Stimulated activated CD4-positive, alpha-beta T cell treated with anti-CD3 and anti-CD28 coated beads, Interleukin-12 subunit alpha, Interleukin-12 subunit beta, amount 100 ng/mL, for 4 hours (primary cell): Measurements from ENCODE around the gene ZDHHC19.
"Not testable (repeated sequence)": the region's sequence is repeated elsewhere in the genome, so short reads cannot be mapped to it uniquely, and the experiment has no call there.

Experiments
- DNase-seq: peaks from one replicate; pipeline ENCODE4 v3.0.0-alpha.2; 2020

The ZDHHC19 gene

DNA sequence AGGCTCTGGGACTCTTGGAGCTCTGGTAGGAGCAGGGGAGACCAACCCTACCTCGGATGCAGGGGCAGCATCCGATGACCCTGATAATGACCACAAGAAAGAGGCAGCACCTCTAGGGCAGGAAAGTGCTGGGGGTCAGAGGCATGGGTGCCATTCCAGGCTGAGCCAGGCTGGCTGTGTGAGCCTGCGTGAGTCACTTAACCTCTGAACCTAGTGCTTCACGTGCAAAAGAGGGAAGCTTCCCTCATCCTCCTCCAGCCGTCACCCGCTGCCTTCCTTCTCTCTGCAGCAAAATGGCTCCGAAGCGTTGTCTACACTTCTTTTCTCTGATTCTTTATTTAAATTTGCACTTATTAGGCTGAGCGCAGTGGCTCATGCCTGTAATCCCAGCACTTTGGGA, 35.5 kb downstream of the ZDHHC19 start:
- DNase-seq = no peak

DNA sequence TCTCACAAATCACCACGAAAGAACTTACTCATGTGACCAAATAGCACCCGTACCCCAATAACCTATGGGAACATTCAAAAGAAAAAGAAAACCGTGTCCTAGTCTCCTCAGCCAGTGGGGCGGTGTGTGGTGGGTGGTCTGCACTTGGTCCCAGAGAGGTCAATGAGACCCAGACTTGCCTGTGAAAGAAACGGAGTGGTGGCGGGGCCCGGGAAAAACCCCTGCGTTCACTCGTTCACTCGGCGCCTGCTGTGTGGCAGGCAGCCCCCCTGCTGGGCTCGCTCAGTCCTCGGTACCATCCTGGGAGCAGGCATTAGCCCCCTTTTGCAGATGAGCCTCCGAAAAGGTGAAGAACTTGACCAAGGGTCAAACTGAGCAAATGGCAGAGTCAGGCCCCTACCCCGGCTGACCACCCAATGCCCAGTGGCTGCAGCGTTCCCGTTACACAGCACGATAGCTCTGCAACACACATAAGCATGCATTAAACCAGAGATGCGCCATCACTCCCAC, 36.0 kb downstream of the ZDHHC19 start:
- no peak for DNase-seq

DNA sequence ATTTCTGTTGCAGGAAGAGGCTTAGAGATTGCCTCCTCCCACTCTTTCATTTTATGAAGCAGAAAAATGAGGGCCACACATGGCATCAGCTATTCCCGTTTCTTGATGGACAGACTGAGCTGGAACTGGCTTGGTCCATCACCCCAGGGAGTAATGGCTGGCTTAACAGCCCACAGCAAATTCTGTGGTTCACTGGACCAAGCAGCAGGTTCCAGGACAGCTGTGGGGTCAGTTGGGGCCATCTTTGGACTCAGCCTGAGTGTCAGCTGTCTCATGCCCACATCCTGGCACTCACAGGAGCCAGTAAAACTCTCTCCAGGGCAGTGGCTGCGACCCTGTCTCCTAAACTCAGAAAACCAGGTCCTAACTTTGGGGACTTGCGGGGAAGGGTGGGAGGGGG, 36.5 kb downstream of the ZDHHC19 start:
- DNase-seq = no peak

DNA sequence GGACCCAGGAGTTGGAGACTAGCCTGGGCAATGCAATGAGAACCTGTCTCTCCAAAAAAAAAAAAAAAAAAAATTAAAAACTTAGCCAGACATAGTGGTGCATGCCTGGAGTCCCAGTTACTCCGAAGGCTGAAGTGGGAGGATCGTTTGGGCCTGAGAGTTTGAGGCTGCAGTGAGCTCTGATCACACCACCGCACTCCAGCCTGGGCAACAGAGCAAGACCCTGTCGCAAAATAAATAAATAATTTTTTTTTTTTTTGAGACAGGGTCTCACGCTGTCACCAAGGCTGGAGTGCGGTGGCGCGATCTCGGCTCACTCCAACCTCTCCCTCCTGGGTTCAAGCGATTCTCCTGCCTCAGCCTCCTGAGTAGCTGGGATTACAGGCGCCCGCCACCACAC, 40.9 kb downstream of the ZDHHC19 start:
- not testable (repeated sequence) for DNase-seq

DNA sequence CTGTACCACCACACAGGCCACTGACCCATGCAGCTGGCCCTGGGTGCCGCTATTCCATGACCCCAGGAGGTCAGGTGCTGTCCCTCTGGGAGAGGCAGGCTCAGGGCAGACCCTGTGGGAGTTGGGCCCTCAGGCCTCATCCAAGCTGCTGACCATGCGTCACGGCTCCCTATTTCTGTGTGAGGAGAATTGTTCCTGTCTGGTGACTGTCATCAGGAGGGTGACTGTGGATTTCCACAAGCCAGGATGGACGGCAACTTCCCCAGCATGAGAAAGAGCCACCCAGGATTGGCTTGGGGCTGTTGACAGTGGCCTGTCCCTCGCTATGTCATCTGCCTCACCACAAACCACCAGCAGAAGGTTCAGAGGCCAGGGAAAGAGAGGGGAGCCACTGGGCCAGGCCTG, 41.4 kb downstream of the ZDHHC19 start:
- no peak for DNase-seq

DNA sequence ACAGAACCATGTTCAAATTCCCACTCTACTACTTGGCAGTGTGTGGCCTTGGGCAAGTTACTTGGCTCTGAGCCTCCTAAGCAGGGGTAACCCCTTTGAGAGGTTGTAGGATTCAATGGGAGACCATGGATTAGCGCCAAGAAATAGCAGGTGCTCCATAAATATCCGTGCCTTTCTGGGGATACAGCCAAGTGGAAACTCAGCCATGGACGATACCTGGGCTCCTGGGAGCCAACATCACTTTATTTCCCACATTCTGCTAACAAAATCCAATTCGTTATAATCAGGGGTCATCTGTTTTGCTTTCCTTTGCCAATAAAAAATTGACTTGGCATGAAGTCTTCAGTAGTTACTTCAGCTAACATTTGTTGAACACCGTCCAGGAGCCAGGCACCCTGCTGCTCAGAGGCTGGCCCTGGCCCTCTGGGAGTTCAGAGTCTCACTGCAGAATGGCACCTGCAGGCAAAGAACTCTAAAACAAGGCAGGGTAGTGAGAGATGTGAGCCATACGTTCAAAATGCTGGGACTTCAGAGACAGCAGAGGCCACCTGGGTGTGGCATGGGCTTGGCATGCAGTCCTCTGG, 42.3 kb downstream of the ZDHHC19 start:
- DNase-seq = no peak

DNA sequence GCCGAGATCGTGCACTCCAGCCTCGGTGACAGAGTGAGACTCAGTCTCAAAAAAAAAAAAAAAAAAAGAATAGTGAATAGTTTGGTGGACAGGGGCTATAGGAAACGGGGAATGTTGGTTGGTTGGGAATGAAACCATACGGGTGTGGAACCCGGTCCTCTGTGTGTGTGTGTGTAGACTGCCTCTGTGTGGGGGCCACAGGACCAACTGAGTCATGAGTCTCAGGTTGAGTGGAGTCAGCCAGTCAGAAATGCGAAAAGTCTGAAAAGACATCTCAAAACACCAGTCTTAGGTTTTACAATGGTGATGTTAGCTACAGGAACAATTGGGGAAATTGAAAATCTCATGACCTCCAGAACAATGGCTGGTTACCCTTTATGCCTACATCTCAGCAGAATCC, 44.5 kb downstream of the ZDHHC19 start:
- no peak for DNase-seq

DNA sequence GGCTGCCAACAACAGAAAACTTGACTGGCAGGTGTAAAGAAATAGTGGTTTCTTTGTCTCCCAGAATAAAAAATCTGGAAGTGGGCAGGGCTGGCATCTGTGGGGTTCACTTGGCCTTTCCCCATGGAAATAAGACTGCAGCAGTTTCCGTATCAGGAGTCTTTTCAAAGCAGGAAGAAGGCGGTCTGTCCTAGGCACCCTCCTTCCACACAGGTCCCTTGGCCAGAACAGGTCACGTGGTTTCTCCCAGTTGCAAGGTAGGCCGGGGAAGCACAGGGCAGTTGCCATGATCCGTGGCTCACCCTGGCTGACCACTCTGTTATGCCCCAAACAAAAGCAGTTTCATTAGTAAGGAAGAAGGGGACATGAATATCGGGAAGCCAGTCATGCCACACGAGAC, 45.4 kb downstream of the ZDHHC19 start:
- no peak for DNase-seq

DNA sequence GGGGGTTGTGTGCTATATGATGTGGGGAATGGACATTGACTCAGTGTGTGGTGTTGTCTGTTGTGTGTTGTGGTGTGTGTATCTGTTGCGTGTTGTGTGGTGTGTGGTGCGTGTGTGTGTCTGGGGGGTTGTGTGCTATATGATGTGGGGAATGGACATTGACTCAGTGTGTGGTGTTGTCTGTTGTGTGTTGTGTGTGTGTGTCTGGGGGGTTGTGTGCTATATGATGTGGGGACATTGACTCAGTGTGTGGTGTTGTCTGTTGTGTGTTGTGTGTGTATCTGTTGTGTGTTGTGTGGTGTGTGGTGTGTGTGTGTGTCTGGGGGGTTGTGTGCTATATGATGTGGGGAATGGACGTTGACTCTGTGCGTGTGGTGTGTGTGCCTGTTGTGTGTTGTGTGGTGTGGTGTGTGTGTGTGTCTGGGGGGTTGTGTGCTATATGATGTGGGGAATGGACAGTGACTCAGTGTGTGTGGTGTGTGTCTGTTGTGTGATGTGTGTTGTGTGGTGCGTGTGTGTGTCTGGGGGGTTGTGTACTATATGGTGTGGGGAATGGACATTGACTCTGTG, 46.1 kb downstream of the ZDHHC19 start:
- DNase-seq = not testable (repeated sequence)

DNA sequence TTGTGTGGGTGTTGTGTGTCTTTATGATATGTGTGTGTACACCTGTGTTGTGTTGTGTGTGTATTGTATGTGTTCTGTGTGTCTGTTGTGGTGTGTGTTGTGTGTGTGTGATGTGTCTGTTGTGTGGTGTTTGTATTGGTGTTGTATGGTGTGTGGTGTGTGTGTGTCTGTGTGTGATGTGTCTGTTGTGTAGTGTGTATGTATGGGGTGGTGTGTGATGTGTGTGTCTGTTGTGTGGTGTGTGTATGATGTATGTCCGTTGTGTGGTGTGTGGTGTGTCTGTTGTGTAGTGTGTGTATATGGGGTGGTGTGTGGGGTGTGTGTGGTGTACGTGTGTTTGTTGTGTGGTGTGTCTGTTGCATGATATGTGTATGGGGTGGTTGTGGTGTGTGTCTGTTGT, 46.6 kb downstream of the ZDHHC19 start:
- no peak for DNase-seq

DNA sequence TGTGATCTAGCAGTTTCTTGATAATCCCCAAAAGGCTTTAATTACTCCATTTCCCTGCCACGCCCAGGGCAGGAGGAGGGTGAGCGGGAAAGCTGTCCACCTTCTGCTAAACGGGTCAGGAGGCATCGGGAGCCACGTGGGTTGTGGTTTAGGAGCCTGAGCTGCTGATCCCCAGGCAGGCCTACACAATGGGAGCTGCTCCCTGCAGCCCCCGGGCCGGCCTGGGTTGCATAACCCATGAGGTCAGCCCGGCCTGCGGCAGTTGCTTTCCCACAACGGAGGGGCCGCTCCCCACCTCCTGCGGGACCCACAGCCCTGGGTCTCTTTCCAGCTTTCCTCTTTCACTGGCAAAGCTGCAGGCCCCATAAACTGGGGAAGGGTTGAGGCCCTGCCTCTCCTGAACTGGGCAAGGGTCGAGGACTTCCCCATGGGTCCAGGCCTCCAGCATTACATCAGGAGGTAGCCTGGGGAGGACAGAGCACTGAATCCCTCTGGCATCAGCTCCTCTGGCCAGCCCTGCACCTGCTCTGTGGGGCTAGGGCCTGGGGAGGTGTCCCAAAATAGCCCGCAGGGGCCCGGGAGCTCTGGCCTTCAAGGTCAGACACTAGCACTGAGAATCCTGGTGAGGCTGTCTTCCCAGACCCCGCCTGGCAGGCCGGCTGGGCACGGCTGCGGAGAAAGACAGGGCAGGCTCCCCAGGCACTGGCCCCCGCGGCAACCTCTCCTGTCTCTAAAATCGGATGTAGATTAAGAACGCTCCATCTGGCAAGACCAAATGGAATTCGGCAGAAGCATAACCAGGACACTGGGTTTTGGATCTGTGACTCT, 47.3 kb downstream of the ZDHHC19 start:
- no peak for DNase-seq

DNA sequence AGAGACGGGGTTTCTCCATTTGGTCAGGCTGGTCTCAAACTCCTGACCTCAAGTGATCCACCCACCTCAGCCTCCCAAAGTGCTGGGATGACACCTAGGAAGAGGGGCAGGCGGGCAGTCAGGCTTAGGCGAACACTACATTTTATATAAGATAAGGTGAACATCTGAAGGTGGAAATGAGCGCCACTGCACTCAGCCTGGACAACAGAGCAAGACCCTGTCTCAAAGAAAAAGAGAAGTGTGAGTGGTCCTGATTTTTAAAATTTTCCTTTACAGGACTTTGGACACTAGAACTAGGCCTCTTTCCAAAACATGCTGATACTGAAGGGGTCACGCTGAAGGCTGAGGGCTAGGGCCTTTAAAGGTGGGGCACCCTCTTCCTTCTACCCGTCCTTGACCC, 48.0 kb downstream of the ZDHHC19 start:
- no peak for DNase-seq

DNA sequence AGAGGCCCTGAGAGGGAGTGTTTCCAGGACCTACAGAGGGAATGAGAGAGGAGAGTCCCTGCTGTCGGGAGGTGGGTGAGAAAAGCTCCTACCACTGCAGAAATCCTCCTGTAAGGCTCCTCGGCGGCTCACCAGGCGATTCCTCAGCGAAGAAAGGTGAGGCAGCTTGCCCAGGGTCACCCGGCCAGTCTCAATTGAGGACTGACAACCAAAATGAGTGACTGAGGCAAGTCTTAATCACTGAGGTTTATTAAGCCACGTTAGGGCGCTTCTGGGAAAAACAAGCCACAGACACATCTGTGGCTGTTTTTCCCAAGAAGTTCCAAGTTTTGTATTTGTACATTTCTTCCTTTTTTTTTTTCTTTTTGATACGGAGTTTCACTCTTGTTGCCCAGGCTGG, 48.5 kb downstream of the ZDHHC19 start:
- no peak for DNase-seq

DNA sequence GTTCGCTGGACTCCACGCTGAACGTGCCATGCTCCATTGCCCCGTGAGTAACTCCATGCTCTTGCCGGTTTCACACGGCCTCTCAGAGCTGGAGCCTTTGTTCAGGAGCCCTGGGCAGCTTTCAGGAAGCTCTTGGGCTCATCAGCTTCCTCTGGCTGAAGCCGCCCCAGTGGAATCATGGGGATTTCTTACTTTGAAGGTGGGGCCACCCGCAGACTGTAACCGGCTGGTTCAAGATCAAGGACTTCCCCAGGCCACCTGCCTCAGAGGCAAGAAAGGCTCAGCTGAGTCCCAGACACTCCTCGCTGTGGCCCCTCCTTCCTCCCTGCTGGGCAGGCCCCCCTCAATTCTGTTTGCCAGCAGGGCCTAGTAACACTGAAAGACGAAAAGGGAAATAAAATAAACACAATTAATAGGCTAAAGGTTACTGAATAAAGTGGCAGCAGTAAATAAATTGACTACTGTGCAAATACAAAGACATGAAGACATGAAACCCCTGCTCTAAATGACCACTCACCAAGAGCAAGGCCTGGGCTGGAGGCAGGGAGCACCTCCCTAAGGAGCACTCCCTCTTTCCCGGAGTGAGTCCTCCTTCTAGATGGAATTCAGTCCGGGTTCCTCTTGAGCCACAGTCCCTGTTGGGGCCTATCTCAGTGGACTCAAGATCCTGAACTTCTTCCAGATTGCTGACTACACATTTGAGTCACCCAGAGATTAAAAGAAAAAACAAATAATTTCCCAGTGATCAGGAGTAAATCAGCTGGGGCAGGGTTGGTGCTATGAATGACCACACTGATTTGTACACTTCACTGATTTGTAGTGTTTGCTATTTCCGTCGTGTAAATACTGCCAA, 51.0 kb downstream of the ZDHHC19 start:
- DNase-seq = no peak

DNA sequence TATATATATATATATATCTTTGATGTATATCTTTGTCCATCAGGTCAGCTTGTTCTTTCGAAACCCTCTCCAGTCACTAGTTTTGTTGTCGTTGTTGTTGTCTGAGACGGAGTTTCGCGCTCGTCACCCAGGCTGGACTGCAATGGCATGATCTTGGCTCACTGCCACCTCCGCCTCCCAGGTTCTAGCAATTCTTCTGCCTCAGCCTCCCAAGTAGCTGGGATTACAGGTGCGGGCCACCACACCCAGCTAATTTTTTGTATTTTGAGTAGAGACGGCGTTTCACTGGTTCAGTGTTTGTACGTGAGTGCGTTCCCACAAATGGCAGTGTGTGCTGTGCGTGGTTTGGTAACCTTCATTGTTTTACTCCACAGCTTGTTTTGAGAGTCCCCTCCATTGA, 51.7 kb downstream of the ZDHHC19 start:
- DNase-seq = no peak

DNA sequence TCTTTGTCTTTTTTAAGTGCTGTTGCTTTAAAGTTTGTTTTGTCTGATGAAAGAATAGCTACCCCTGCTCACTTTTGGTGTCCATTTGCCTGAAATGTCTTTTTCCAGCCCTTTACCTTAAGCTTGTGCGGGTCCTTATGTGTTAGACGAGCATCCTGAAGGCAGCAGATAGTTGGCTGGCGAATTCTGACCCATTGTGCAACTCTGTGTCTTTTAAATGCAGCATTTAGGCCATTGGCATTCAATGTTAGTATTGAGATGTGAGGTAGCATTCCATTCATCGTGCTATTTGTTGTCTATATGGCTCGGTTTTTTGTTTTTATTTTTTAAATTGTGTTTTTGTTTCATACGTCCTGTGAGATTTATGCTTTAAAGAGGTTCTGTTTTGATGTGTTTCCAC, 55.0 kb downstream of the ZDHHC19 start:
- no peak for DNase-seq

DNA sequence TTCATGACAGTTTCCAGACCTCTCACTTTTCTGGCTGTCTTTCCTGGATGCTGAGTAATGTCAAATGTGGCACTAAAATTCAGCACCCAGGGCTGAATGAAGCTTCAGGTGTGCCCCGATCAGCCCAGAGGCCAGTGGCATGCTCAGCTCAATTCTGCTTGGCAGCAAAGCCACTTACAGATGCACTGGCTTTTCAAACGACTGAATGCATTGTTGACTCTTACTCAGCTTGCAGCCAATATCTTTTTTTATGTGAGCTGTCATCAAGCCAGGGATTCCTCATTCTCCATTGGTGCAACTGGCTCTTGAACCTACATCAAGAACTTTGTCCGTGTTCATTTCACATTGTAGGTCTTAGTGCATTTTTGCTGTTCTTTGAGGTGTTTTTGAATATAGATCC, 60.7 kb downstream of the ZDHHC19 start:
- DNase-seq = no peak

DNA sequence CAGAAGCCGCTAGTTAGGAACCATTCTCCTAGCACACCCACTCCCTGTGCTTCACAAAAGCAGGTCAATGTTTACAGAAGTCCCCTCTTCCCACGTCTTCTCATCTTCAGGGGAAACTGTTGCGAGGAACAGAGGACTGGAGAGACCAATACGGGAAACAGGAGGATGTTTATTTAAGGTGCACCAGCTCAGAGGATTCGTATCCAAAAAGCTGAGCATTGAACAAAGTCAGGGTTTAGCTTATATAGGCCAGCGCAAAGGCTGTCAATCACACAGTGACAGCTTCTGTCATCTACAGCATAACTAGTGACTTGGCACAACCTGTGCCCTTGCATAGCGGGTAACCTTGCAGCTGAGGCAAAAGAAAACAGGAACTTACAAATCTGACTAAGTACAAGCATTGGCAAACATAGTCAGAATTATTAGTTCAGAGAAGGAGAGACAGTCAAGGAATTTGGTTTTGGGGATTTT, 61.3 kb downstream of the ZDHHC19 start:
- no peak for DNase-seq

DNA sequence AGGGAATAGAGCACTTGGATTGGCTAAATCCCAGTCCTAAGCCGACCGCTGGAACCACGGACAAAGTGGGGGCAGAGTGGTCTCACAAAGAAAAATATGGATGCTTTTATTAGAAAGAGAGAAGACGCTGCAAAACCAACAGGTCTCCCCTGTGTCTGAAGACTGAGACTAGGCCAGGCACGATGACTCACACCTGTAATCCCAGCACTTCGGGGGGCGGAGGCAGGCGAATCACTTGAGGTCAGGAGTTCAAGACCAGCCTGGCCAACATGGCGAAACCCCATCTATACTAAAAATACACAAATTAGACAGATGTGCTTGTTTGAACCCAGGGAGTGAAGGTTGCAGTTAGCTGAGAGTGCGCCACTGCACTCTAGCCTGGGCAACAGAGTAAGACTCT, 61.8 kb downstream of the ZDHHC19 start:
- DNase-seq = no peak
